Measurements from ENCODE around the gene CCDC141. TPM values are rescaled to one million over a fixed set of nuclear protein-coding genes. Genes with fewer than 3 reads are reported as not detected.

CCDC141 gene
- total RNA-seq, 1 donor from 2014 or later = not detected

DNA sequence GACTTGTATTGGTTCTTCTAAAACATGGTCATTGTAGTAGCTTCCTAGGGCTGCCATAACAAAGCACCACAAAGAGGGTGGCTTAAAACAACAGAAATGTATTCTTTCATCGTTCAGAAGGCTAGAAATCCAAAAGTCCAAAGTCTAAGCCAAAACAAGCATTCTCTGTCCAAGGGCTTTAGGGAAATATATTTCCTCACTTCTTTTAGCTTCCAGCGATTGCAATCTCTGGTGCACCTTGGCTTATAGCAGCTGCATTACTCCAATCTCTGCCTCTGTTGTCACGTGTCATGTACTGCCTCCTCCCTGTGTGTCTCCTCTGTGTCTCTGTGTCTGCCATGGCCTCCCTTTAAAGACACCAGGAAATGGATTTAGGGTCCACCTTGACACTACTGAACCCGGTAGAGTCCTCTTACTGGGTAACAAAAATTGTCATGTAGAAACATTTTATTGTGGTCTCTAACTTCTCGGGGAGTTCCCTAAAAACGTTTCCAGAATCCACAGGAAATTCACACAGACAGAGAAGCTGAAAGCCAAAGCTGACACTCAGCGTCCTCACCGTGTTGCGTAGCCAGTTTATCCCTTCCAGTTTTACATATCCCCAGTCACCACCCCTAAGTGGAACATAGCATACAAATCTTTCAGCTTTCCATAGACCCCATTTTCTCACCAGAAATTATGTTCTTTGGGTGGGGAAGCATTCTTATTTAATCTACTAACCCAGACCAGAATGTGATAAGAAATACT is 222.0 kb downstream of the CCDC141 start:
- H3K4me3 ChIP-seq (ENCODE audit: low read depth, low read length) = no peak overlapping the region

GRCh38 chr2:178827111-178827510 is 222.8 kb downstream of the CCDC141 start:
- TF ChIP-seq, protein P1, sequence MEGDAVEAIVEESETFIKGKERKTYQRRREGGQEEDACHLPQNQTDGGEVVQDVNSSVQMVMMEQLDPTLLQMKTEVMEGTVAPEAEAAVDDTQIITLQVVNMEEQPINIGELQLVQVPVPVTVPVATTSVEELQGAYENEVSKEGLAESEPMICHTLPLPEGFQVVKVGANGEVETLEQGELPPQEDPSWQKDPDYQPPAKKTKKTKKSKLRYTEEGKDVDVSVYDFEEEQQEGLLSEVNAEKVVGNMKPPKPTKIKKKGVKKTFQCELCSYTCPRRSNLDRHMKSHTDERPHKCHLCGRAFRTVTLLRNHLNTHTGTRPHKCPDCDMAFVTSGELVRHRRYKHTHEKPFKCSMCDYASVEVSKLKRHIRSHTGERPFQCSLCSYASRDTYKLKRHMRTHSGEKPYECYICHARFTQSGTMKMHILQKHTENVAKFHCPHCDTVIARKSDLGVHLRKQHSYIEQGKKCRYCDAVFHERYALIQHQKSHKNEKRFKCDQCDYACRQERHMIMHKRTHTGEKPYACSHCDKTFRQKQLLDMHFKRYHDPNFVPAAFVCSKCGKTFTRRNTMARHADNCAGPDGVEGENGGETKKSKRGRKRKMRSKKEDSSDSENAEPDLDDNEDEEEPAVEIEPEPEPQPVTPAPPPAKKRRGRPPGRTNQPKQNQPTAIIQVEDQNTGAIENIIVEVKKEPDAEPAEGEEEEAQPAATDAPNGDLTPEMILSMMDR (conservative IDR thresholded peaks at IDR 0.05; ENCODE audit: low read depth, low read length) = no peak
- DNase-seq (ENCODE audit: low read depth) = no peak
- H3K4me3 ChIP-seq (ENCODE audit: low read depth, low read length) = no peak overlapping the region

More for the DNA sequence above, 222.0 kb downstream of the CCDC141 start:
- no peak for DNase-seq (ENCODE audit: low read depth)
- TF ChIP-seq, protein P1 (conservative IDR thresholded peaks at IDR 0.05; ENCODE audit: low read depth, low read length) = no peak

DNA sequence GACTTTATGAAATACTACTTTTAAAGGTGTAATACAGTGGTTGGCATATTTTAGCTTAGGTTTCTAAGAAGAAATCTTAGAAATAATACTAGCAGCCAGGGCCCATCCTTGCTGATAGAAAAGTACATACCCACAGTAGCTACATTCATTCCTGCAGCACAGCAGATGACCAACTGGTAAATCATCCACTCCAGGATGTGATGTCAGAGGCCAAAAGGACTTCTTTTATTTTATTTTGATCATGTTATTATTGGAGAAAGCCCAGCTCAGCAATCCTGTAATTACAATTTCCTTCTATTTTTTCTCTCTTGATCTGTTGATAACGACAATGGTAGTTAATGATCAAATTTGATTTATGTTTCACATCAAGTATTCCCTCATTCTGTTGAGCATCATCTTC is 224.8 kb downstream of the CCDC141 start:
- DNase-seq (ENCODE audit: low read depth) = peak; percentile 18
- no peak overlapping the region for H3K4me3 ChIP-seq (ENCODE audit: low read depth, low read length)
- TF ChIP-seq, protein P1 (conservative IDR thresholded peaks at IDR 0.05; ENCODE audit: low read depth, low read length) = no peak

DNA sequence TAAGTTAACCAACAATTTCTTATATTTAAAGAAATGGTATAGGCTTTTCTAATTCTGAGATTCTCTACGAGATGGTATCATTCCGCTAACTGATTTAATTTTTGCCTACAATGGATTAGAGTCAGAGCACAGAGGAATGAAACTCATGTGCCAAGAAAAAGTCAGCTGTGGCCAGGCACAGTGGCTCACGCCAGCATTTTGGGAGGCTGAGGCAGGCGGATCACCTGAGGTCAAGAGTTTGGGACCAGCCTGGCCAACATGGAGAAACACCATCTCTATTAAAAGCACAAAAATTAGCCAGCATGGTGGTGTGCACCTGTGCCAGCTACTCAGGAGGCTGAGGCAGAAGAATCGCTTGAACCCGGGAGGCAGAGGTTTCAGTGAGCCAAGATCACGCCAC is 225.8 kb downstream of the CCDC141 start:
- no peak for DNase-seq (ENCODE audit: low read depth)
- TF ChIP-seq, protein P1 (conservative IDR thresholded peaks at IDR 0.05; ENCODE audit: low read depth, low read length) = no peak
- H3K4me3 ChIP-seq (ENCODE audit: low read depth, low read length) = no peak overlapping the region

- TF ChIP-seq, protein P1 (conservative IDR thresholded peaks at IDR 0.05; ENCODE audit: low read depth, low read length) = no peak
- H3K4me3 ChIP-seq (ENCODE audit: low read depth, low read length) = no peak overlapping the region
- DNase-seq (ENCODE audit: low read depth) = no peak
Observed at GRCh38 chr2:178819992-178820391, 229.9 kb downstream of the CCDC141 start.

- TF ChIP-seq, protein P1 (conservative IDR thresholded peaks at IDR 0.05; ENCODE audit: low read depth, low read length) = no peak
- DNase-seq (ENCODE audit: low read depth) = no peak
- no peak overlapping the region for H3K4me3 ChIP-seq (ENCODE audit: low read depth, low read length)
Observed at GRCh38 chr2:178819147-178819875, 230.6 kb downstream of the CCDC141 start.

Data from epithelial cell of proximal tubule (primary cell).